Astrocyte of the cerebellum (primary cell): Measurements from ENCODE around the gene CHST13.
A peak's percentile ranks its signal among the peaks of the same experiment; 100 is the strongest.

ENCODE experiments used
- DNase-seq: peaks from one replicate; pipeline ENCODE4 v3.0.0-alpha.2; 2011; ENCODE audit warnings: low read depth
- H3K4me3 ChIP-seq: 2 replicates; pipeline ENCODE4 v1.5.1; 2011; ENCODE audit warnings: mild to moderate bottlenecking, low read depth, low read length, moderate library complexity
- in situ Hi-C: cut with HindIII; loops from 2 replicates; pipeline ENCODE4 v1.10.0; 2017; ENCODE audit warnings: low sequenced_read_pairs
- TF ChIP-seq, protein P1 (sequence below): IDR thresholded peaks from 2 replicates; pipeline ENCODE4 v1.5.1; 2012; ENCODE audit warnings: low read length, low read depth, moderate library complexity, mild to moderate bottlenecking; ENCODE audit errors: missing control alignments

The CHST13 gene

GRCh38 chr3:126538966-126539365 is 15.0 kb downstream of the CHST13 start:
- in situ Hi-C loops: no loop called here
- DNase-seq: no peak
- no peak overlapping the region for H3K4me3 ChIP-seq
- TF ChIP-seq, protein P1, sequence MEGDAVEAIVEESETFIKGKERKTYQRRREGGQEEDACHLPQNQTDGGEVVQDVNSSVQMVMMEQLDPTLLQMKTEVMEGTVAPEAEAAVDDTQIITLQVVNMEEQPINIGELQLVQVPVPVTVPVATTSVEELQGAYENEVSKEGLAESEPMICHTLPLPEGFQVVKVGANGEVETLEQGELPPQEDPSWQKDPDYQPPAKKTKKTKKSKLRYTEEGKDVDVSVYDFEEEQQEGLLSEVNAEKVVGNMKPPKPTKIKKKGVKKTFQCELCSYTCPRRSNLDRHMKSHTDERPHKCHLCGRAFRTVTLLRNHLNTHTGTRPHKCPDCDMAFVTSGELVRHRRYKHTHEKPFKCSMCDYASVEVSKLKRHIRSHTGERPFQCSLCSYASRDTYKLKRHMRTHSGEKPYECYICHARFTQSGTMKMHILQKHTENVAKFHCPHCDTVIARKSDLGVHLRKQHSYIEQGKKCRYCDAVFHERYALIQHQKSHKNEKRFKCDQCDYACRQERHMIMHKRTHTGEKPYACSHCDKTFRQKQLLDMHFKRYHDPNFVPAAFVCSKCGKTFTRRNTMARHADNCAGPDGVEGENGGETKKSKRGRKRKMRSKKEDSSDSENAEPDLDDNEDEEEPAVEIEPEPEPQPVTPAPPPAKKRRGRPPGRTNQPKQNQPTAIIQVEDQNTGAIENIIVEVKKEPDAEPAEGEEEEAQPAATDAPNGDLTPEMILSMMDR: no peak

DNA sequence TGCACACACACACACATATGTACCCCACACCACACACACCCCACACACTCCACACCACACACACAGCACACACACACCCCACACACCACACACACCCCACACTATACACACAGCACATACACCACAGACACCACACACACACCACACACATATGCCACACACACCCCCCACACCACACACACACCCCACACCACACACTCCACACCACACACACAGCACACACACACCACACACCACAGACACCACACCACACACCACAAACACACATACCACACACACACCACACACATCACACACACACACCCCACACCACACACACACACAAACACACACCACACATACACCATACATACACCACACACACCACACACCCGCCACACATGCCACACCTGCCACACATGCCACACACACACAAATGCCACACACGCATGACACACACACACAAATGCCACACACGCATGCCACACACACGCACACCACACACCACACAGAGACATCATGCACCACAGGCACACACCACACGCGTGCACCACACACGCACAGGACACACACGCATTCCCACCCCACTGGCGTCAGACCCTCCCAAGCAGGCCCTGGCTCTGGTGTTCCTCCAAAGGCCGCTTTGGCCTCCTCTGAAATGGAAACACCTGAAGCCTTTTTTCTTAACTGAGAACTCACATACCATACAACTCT is 15.7 kb downstream of the CHST13 start:
- H3K4me3 ChIP-seq: no peak overlapping the region
- no peak for DNase-seq
- TF ChIP-seq, protein P1: no peak
- in situ Hi-C loops: no loop called here

GRCh38 chr3:126540342-126540849 is 16.4 kb downstream of the CHST13 start:
- TF ChIP-seq, protein P1: no peak
- in situ Hi-C loops: no loop called here
- peak; percentile 82 for DNase-seq
- H3K4me3 ChIP-seq: no peak overlapping the region

DNA sequence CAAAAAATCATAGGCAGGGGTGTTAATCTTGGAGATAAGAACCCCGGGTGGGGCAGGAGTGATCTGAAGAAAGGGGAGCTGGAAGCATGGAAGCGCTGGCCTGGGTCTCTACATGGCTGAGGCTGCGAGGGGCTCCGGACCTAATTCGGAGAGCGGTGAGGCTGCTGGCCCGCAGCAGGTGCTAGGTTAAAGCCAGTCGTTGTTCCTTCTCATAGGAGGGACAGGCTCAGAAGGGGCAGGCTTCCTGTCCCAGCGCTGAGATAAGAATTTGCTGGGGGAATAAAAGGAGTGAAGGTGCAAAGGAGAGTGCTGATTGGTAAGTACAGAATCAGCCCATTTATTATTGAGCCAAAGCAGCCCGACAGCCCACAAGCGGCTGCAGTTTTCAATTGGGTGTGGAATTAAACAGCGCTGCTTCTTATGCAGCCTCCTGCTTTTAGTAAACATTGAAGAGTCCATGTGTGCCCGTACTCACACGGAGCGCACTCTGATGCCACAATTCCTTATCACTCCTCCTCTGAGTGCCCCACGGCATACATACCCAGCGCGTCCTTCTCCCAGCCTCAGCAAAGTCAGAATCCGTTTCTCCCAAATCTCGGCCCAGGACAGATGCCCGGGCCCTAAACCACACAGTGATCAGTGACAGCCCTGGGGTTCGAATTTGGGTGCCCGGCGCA is 17.1 kb downstream of the CHST13 start:
- in situ Hi-C loops: no loop called here
- no peak overlapping the region for H3K4me3 ChIP-seq
- no peak for DNase-seq
- TF ChIP-seq, protein P1: no peak

DNA sequence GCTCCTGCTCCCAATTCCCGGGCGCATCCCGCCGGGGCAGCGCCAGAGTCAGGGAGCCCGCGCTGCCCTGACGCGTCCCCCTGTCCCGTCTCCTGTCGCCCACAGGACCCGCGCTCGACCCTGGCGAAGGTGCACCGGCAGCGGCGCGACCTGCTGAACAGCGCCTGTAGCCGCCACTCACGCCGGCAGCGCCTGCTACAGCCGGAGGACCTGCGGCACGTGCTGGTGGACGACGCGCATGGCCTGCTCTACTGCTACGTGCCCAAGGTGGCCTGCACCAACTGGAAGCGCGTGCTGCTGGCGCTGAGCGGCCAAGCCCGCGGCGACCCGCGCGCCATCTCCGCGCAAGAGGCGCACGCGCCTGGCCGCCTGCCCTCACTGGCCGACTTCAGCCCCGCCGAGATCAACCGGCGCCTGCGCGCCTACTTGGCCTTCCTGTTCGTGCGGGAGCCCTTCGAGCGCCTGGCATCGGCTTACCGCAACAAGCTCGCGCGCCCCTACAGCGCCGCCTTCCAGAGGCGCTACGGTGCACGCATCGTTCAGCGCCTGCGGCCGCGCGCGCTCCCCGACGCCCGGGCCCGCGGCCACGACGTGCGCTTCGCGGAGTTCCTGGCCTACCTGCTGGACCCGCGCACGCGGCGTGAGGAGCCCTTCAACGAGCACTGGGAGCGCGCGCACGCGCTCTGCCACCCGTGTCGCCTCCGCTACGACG is 17.8 kb downstream of the CHST13 start:
- no peak for DNase-seq
- in situ Hi-C loops: no loop called here
- TF ChIP-seq, protein P1: no peak
- H3K4me3 ChIP-seq: no peak overlapping the region
